H7 (cell line): ENCODE results near the gene IER5L. TPM values are rescaled to one million over a fixed set of nuclear protein-coding genes. Genes with fewer than 3 reads are reported as not detected.

ENCODE experiments used
- DNase-seq: peaks from one replicate; pipeline ENCODE4 v3.0.0; 2012
- H3K27me3 ChIP-seq: 2 replicates; pipeline ENCODE4 v1.6.0; 2011; ENCODE audit warnings: mild to moderate bottlenecking, low read length; ENCODE audit not compliant: control insufficient read depth, insufficient read depth
- H3K36me3 ChIP-seq: replicated peaks from 2 replicates; pipeline ENCODE4 v1.5.1; 2011; ENCODE audit warnings: low read length; ENCODE audit not compliant: control insufficient read depth, insufficient read depth
- H3K4me3 ChIP-seq: 2 replicates; pipeline ENCODE4 v1.5.1; 2011; ENCODE audit warnings: low read depth, mild to moderate bottlenecking, control low read depth, low read length, moderate library complexity; ENCODE audit not compliant: insufficient read depth
- total RNA-seq: library from RNA; depleted of rRNA; stranded (reverse); fragments of >200 nt; shearing (Covaris generic); gene quantifications from 2 replicates; pipeline ENCODE4 v1.2.3, GENCODE V29; 2014

Gene IER5L
- total RNA-seq, 1 experiment from 2014 or later = 11.1 TPM

DNA sequence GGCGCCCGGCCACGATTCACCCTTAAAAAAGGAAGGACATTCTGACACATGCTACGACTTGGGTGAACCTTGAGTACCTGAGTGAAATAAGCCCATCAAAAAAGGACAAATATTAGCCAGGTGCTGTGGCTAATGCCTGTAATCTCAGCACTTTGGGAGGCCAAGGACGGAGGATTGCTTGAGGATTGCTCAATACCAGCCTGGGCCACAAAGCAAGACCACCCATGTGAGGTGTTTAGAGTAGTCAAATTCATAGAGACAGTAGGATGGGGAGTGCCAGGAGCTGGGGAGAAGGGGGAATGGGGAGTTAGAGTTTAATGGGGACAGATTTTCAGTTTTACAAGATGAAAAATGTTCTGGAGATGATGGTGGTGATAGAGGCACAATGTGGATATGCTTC, 32.1 kb upstream of the IER5L start:
- Histone ChIP-seq H3K27me3 (no peaks in the 10 kb centered on the region), H3K36me3 (no peaks in the 10 kb centered on the region; the same call in 1 of the 2 replicates), H3K4me3 (no peak overlapping the region)
- no peak for DNase-seq

DNA sequence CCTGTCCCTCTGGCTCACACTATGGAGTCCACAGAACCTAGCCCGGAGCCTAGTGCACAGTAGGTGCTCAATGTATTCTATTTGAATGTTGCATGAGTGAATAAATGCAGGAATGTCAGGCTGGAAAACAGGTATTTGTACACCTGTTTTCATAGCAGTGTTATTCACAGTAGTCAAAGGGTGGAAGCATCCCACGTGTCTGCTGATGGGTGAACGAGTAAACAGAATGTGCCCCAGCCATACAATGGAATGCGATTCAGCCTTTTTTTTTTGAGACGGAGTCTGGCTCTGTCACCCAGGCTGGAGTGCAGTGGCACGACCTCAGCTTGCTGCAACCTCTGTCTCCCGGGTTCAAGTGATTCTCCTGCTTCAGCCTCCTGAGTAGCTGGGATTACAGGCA, 31.5 kb upstream of the IER5L start:
- no peak for DNase-seq
- peak overlapping the region; percentile 62 for H3K4me3 ChIP-seq
- H3K27me3 ChIP-seq = no peaks in the 10 kb centered on the region

DNA sequence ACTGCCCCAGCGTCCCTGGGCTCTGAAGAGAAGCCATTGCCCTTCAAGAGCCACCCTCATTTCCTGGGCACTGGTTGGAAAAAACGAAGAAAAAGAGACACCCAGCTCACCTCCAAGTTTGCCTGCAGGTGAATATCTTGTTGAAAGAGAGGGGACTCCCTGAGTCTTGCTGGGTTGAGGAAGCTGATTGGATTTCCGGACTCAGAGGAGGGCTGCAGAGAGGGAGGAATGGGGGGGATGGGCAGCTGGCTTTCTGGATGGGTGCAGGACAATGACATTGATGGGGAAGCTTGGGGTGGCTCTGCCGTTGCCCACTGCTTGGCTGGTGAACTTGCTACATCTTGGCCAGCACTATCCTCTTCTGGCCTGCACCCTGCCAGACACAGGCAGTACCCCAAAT, 31.0 kb upstream of the IER5L start:
- Histone ChIP-seq H3K27me3 (no peaks in the 10 kb centered on the region), H3K4me3 (peak overlapping the region; percentile 62), H3K36me3 (no peaks in the 10 kb centered on the region; the same call in 1 of the 2 replicates)
- no peak for DNase-seq

More for the DNA sequence above, 31.5 kb upstream of the IER5L start:
- no peaks in the 10 kb centered on the region; the same call in 1 of the 2 replicates for H3K36me3 ChIP-seq

DNA sequence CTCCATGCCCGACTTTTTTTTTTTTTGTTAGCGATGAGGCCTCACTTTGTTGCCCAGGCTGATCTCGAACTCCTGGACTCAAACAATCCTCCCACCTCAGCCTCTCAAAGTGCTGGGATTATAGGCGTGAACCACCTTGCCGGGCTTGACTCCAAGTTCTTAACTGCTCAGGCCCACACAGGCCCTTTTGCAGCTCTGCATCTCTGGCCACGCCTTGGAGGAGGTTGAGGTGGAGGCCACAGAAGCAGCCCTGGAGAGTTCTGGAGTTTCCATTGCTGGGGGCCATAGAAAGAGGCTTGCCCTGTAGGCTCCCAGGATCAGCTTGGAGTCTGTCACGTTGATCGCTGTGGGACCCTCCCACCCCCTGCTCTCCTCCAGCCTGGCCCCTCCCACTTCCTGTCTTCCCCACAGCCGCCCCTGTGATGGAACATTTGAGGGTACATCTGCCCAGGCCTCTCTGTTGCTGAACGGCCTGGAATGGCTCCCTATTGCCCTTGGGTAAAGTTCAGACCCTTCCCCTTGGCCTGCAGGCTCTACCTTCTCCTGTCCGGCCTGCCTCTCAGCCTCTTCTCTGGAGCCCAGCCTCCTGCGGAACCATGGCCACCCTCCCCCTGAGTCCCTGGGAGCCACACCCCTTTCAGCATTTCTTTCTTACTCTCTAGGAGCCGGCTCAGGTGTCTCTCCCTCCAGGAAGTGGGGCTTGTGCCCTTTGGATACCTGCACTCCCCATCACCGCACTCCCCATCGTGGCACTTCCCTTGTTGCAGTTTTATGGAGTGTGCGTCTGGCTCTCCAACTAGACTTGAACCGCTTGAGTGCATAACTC, 30.4 kb upstream of the IER5L start:
- Histone ChIP-seq H3K36me3 (no peaks in the 10 kb centered on the region; the same call in 1 of the 2 replicates), H3K27me3 (peaks cover 3% of the 10 kb centered on the region; the same call in 1 of the 2 replicates), H3K4me3 (peak overlapping the region; percentile 62)
- peak; percentile 92 for DNase-seq

DNA sequence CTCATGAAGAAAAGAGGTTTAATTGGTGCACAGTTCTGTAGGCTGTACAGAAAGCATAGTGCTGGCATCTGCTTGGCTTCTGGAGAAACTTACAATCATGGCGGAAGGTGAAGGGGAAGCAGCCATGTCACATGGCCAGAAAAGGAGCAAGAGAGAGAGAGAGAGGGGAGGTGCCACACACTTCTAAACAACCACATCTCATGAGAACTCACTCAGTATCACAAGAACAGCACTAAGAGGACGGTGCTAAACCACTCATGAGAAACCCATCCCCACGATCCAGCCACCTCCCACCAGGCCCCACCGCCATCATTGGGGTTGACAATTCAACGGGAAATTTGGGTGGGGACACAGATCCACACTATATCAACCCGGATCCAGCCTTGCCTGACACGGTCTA, 28.8 kb upstream of the IER5L start:
- DNase-seq = no peak
- Histone ChIP-seq H3K4me3 (no peak overlapping the region), H3K27me3 (peaks cover 5% of the 10 kb centered on the region; the same call in 1 of the 2 replicates), H3K36me3 (no peaks in the 10 kb centered on the region)

DNA sequence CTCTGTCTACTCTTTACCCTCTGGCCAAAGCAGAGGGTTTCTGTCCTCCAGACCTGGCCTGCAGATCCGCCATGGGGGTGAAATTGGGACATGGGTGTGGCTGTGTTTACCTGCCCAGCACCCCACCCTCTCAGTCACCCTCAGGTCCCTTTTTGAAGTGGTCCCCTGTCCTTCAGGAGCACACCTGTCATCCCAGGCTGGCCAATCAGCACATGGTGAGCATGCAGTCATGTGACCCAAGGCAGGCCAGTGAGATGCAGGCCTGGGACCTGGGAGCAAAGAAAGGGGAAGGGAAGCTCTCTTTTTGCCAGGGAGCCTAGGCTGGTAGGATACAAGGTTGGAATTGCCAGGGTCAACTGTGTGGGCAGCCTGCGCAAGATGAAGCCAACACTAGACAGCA, 28.3 kb upstream of the IER5L start:
- no peak for DNase-seq
- Histone ChIP-seq H3K4me3 (no peak overlapping the region), H3K27me3 (peaks cover 5% of the 10 kb centered on the region; the same call in 1 of the 2 replicates), H3K36me3 (no peaks in the 10 kb centered on the region)

DNA sequence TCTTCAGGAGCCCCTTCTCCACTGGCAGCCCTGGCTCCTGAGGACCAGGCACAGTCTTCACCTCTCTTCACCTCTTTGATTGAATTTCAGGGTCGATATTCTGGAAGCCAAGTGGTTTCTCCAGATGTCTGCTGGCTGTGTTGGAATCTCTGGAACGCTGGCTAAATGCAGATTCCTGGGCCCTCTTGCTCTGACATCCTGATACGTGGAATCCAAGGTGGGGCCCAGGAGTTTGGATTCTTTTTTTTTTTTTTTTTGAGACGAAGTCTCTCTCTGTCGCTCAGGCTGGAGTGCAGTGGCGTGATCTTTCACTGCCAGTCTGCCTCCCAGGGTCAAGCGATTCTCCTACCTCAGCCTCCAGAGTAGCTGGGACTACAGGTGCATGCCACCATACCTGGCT, 26.8 kb upstream of the IER5L start:
- Histone ChIP-seq H3K36me3 (no peaks in the 10 kb centered on the region), H3K4me3 (no peak overlapping the region), H3K27me3 (peaks cover 5% of the 10 kb centered on the region; the same call in 1 of the 2 replicates)
- DNase-seq = no peak

DNA sequence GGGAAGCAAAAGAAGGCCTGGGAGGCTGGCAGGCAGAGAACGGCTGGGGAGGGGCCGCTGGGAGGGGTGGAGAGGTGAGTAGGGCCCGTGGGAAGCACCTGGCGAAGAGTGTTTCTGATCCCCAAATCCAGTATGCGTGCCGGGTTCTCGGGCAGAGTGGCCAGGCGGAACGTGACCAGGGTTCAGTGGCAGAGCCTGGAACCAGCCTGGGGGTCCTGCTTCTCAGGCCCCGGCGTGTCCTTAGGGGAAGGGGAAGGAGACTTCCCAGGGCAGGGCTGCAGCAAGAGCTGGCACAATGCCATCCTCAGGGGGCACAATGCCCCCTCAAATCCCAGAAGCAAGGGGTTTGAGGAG, 25.5 kb upstream of the IER5L start:
- H3K27me3 ChIP-seq = peaks cover 7% of the 10 kb centered on the region
- no peaks in the 10 kb centered on the region for H3K36me3 ChIP-seq
- peak overlapping the region; percentile 69 for H3K4me3 ChIP-seq
- DNase-seq = no peak

DNA sequence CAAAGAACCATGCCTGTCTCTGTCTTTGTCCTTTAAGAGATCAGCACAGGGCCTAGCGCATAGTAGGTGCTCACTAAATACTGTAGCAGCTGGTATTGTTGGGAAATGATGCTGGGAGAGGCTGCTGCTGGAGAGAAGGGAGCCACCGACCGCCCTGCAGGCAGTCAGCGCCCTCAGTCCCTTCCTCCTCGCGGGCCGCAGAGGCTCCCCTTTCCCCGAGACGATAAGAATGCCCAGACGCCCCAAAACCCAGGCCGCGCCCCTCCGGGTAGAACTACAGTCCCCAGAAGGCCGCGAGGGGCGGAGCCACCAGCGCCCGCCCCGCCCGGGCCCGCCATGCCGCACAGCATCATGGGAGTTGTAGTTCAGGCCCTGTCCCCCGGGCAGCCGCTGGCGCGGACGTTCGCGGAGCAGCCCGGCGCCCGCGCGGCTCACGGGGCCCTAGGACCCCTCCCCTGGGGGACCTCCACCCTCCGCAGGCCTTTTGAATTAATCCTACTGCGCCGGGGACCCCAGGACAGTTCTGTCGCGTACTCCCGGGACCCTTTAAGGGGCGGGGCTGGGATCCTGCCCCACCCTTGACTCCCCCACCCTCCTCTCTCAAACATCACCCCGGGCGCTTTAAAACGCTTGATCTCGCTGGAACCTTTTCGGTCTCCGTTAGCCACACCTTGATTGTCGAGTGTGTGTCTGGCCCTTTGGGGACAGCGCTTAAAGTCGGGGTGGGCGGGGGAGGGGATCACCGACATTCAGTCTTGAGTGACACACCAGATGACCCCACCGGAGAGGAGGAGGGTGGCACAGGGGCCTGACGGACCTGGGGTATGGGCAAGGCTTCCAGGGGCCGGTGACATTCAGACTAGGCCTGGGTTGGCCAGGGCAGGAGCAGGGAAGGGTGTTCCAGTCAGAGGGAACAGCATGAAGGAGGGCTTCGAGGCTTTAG, 24.8 kb upstream of the IER5L start:
- DNase-seq = peak; percentile 97
- H3K36me3 ChIP-seq = no peaks in the 10 kb centered on the region
- H3K27me3 ChIP-seq = peaks cover 13% of the 10 kb centered on the region
- H3K4me3 ChIP-seq = peak overlapping the region; percentile 69

DNA sequence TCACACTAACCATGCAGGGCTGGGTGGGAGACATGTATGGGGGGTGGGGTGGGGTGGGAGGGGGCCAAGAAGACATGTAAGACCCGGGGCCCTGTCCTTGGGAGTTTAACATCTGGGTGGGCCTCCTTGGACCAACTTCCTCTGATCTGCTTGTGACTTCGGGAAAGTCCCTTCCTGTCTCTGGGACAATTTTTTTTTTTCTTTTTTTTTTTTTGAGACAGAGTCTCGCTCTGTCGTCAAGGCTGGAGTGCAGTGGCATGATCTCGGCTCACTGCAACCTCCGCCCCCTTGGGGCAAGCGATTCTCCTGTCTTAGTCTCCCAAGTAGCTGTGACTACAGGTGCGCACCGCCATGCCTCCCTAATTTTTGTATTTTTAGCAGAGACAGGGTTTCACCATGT, 23.8 kb upstream of the IER5L start:
- Histone ChIP-seq H3K27me3 (peaks cover 15% of the 10 kb centered on the region), H3K36me3 (no peaks in the 10 kb centered on the region), H3K4me3 (no peak overlapping the region)
- DNase-seq = no peak

DNA sequence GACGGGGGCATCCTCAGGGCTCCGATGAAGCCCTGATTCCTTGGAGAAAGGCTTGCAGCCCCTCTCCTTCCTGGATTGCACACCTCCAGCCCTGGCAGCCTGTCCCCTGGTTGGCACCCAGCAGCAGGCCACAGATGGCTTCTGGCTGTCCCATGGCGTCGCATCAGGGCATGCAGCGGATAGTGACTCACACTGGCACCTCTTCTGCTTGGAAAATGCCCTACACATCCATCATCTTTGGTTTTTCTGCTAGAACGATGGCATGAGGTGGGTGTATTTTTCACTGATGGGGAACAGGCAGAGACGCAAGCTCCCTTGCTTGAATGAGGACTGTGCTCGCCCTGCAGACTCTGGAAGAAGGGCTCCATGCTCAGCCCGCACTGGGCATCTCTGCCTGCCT, 23.2 kb upstream of the IER5L start:
- peaks cover 15% of the 10 kb centered on the region for H3K27me3 ChIP-seq
- no peaks in the 10 kb centered on the region for H3K36me3 ChIP-seq
- H3K4me3 ChIP-seq = no peak overlapping the region
- DNase-seq = no peak

DNA sequence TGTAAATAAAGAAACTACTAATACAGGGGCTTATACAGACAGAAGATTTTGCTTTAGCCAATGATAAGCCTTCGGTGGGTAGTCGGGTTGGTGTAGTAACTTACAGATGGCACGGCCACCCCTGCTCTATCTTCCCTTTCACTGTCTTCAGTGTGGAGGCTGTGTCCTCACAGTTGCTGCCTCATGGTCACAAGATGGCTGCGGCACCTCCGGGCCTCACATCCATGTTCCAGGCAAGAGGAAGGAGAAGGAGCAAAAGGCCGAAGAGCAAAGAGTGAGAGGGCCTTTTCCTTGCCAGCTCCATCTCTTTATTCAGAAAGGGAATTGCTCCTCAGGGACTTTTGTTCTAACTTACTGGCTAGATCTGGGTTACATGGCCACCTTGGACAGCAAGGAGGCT, 22.2 kb upstream of the IER5L start:
- no peak for DNase-seq
- Histone ChIP-seq H3K36me3 (no peaks in the 10 kb centered on the region), H3K27me3 (peaks cover 15% of the 10 kb centered on the region), H3K4me3 (no peak overlapping the region)

DNA sequence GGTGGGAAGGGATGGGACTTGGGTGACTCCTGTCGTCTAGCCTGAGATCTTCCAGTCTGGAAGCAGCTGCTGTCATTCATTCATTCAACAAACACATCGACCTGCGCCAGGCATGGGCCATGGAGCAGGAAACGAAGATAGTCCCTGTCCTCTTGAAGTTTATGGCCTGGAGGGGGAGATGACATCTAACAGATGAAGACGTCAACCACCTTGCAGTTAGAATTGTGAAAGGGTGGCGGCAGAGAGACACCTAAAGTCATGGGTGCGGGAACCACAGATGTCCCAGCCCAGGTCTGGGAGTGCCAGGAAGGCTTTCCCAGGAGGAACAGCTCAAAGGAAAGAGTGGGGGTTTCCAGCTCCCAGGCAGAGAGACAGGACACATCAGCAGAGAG, 21.0 kb upstream of the IER5L start:
- no peak for DNase-seq
- H3K36me3 ChIP-seq = no peaks in the 10 kb centered on the region
- H3K4me3 ChIP-seq = no peak overlapping the region
- peaks cover 16% of the 10 kb centered on the region for H3K27me3 ChIP-seq

DNA sequence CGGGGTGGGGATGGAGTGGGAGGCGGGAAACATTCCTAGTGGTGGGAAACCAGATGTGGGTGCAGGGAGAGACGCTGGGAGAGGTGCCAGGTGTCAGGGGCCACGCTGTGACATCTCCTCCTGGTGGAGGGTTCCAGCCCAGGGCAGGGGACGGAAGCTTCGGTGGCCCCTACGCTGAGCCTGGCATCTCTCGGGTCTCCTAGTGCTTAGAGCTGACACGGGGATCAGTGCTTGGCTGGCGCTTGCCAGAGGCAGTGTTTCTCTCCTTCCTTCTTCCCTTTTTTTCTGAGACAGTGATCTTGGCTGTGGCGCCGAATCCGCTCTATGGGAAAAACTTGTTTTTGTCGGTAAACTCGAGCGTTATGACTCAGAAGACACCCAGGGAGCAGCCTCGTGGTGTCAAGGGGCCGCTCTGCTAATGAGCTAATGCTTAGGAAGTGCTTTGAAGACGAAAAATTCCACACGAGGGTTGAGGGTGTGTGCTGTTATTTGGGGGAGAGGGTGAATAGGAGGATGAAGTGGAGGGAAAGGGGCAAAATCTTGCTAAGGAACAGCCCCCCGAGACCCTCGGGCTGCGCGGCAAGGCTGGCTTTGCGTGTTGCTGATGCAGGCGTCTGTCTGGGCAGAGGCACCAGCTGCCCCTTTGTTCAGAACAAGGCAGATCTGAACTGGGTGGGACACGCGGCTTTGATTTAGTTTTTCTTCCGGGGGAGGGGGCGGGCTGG, 20.4 kb upstream of the IER5L start:
- Histone ChIP-seq H3K4me3 (no peak overlapping the region; the same call in 1 of the 2 replicates), H3K36me3 (no peaks in the 10 kb centered on the region), H3K27me3 (peaks cover 17% of the 10 kb centered on the region)
- no peak for DNase-seq
